GM21619 (cell line): ENCODE data around the gene TNNT3.

ENCODE experiments used
- ATAC-seq: cut with Tn5 transposase; IDR thresholded peaks from one replicate; pipeline ENCODE4 v1.9.1; 2021; ENCODE audit not compliant: unreplicated experiment

Gene TNNT3

DNA sequence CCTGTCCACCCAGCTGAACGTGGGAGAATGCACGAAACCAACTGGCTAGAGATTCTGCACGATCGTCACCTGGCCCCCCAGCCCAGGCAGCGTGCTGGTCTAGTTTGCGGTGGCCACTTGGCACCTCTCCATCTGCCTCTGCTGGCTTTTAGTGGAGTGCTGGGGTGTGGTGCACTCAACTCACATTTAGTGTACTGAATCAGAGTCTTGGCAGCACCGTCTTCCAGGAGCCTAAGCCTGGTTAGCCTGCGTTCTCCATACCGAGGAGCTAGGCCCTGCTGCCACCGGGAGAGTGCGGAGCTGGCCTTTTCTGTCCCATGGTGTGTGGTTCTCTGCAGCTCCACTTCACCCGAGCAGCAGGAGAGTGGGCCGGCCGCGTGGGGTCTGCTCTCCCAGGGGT is 30.4 kb downstream of the TNNT3 start:
- ATAC-seq = no peak

DNA sequence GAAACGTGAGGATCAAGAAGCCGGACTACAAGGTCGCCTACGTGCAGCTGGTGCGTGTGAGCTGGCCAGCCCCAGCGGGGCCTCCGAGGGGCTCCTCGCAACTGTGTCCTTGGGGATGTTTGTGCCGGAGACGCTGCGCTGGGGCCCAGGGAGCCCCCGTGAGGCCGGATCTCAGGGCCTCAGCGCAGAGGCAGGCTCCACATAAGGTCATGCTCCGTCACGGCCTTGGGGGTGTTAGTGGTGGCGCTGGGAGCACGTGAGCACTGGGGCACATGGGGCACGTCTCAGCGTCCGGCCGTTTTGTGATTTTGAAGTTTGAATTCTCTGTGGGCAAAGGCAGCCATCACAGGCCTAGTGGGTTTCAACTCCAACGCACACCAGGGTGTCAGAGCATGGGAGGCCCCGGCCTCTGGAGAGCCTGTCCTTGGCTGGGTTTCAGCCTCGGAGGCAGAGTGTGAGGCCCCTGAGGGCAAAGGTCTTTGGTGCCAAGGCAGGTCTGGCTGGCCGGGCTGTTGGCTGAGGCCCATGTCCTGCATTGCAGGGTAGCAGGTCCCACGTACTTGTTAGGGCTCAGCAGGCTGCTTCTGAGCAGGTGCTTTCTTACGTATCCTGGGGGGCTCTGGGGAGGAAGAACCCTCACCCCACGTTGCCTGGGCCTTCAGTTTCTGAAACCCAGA is 33.4 kb downstream of the TNNT3 start:
- ATAC-seq = no peak

DNA sequence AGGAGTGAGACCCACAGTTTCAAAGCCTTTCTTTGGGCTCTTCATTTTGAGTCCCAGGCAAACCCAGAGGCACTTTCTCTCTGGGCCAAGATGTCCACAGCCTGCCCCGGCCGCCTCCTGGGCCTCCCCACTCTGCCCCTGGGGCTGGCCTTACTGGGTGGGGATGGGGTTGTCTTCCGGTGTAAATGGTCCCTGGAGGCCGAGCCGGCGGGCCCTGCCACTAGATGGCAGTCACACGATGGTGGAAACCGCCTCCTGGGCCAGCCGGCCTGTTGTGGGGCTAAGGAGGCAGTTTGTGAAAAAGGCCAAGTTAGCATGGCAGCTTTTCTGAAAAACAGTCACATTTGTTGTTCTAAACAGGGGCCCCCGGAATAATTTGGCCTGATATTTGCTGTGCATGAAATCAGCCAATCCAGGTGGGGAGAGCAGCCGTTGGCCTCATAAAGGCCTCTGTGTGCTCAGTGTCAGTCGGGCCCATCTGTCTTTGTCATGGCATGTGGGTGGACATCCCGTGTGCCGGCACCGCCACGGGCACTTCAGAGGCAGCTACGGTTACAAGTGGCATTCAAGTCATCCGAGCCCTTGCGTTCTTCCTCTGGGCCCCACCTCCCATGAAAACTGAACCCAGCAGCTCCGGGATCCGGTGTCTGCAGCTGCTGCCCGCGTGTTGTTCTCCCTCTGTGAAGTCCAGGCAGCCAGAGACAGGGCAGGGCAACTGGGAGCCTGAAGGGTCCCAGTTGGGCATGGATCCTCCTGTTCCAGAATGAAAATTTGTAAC is 34.2 kb downstream of the TNNT3 start:
- ATAC-seq = no peak

DNA sequence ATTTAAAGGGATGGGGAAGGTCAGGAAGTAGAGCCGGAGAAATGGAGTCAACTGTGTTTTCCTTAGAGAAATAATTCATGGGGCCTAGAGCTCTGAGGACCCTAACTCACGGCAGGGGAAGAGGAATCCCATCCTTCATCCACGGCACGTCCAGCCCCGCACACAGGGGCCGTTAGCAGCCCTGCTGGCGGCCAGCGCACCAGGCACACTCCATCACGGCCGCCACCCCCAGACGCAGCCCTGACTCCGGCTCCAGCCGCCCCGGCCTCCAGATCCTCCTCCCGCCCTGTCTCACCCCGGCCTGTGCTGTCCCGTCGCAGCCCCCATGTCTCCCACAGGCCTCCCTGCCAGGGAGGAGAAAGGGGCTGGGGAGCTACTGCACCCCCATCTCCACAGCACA is 38.9 kb downstream of the TNNT3 start:
- ATAC-seq = no peak

DNA sequence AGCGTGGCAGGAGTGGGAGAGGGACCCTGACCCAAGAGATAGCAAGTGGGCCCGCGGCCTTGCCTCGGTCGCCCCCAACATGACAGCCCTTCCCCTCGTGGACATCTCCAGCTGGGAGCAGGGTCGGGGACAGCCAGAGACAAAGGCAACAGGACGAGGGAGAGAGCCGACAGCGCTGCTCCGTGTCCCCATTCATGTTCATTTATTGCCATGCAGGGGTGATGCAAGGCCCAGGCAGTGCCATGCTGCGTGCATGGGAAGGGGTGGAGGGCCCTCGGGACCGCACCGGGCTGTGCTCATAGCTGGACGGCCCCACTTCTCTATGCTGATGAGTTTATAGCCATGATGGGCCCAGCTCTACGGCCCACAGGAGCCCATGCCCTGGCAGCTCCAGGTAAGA is 40.3 kb downstream of the TNNT3 start:
- ATAC-seq = no peak

DNA sequence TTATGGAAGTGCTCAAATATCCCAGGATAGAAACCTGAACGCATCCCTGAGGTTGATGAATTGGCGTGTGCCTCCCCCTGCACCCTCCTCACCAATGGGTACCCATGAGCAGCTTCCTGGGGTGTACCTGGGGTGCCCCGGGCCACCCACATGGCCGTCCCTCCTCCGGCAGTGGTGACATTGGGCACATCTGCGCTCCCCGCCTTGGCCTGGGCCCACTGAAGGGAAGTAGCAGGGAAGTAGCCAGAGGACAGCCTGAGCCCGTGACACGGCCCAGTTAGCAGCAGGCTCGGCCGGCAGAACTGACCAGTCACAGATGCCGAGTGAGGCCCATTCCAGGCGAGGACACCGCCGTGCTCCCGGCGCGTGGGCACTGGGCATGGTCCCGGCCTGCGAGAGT is 44.4 kb downstream of the TNNT3 start:
- ATAC-seq = no peak

DNA sequence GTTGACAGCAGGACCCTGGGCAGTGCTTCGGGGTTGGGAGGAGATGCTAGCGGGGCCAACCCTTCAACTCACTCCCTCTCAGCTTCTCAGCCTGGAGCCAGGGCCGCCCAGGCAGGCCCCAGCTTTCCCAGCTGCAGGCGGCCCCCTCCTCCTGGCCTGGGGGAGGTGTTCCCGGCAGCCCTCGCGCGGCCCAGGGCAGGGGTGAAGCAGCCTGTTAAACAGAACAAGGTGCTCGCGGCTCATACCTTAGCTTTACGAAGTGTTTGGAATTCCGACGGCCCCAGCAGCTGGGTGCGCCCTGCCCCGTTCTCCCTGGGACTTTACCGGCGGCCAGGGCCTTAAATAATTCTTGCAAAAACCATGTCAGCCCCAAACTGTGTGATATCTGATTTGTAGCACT is 44.8 kb downstream of the TNNT3 start:
- no peak for ATAC-seq

DNA sequence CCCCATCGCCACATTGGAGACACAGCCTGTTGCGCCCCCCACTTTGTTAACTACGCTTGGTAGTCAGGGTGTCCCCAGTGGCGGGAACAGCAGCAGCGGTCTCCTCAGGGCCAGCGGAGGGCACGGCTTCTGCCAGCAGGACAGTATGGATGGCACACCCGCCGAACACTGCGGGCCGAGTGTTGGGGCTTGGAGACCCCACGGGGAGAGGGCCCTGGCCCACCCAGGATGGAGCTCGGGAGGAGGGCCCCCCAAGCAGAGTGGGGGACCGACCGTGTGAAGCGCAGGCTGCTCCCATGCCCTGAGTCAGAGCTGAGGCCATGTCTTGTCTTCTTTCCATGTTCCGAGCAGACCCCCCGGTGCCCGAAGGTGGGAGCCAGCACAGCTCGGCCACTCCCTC is 45.5 kb downstream of the TNNT3 start:
- ATAC-seq = no peak

DNA sequence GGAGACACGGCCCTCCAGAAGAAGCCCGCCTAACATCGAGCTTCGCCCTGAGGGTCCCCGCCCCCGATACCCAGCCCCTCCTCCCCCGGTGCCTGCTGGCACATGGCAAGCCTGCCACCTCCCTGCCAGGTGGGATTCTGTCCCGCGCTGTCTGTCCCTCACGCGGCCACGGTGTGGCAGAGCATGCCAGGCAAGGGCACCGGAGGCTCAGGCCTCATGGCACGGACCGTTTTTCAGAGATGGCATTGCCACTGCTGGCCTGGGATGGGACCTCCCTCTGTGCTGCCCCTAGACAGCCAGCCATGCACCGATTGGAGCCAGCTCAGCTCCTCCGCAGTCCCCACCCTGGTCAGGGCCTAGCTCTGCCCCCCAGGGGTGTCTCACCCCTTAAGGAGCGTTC is 47.0 kb downstream of the TNNT3 start:
- no peak for ATAC-seq

DNA sequence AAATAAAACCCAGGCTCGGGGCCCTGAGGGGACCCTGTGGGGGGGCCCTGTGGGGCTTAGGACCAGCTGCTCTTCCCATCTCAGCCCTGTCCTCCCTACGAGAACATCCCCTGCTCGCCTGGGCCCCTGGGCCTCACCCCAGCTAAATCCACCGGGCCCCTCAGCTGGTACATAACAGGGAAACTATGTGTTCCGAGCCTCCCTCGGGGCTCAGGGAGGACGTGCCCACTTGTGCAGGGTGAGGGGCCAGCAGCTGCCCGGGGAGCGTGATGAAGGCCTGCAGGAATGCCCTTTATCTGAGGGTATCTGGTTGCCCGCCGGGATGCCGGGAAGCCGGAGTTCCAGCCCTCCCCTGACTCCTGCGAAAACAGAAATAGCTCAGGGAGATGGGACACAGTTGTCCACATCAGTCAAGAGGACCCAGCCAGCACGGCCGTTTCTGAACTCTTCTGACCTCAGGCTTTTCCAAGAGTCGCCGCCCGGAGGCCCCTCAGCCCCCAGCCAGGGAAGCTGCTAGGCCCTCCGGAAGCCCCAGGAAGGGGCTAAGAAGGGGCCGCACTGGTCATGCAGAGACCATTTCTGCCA is 48.2 kb downstream of the TNNT3 start:
- ATAC-seq = no peak

DNA sequence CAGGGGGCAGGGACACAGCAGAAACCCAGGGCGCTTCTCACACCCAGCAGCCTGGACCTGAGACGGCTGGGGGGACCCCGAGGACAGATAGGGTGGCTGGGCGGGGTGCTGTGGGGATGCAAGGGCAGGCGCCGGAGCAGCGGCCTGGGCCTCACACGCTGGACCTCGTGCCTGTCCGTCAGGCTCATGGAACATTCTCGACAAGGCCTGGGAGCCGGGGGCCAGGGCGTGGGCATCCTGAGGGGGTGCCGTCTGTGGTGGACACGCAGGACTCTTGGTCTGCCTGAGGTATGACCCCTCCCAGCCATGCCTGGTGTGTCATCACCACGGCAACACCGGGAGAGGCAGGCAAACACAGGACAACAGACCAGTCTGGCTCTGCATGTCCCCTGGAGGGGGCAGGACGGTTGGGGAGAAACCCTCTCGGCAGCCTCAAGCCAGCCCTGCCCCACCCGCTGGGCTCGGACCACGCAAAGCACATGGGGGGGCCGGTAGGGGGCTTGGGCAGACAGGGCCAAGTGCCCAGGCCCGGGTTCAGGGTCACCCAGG is 49.0 kb downstream of the TNNT3 start:
- ATAC-seq = no peak

DNA sequence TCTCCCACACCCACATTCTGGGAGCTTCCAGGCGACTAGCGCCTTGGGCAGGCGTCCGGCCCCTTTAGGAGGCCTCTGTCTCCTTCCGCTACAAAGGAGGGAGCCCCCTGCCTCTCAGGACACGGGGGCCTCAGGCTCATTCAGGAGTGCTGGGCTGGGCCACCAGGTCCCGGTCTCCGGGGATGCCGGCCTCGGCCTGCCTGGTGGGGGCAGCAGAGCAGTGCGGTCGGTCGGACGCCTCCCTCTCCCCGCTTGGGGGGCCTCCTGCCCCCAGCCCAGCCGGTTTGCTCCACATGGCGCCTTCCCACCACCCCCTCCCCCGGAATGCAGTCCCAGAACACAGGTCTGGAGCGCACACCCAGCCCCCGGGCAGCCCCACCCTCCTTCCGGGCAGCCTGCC is 49.5 kb downstream of the TNNT3 start:
- no peak for ATAC-seq

DNA sequence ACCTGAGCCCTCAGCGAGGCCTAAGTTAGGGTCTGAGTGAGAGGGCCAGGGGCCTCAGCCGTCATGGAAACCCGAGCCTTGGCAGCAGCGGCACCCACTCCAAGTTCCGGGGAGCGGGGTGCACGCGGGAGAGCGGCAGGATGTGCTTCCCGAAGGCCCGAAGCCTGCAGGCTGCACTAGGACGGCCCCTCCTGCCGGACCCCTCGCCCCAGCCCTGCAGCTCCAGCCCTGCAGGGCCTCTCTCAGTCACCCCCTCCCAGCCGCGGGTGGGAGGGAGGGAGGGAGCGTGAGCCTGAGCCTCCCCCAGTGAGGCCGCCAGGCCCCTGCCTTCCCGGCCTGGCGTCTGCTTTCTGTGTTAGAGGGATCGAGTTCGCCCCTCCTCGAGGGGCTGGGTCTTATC is 50.3 kb downstream of the TNNT3 start:
- no peak for ATAC-seq

DNA sequence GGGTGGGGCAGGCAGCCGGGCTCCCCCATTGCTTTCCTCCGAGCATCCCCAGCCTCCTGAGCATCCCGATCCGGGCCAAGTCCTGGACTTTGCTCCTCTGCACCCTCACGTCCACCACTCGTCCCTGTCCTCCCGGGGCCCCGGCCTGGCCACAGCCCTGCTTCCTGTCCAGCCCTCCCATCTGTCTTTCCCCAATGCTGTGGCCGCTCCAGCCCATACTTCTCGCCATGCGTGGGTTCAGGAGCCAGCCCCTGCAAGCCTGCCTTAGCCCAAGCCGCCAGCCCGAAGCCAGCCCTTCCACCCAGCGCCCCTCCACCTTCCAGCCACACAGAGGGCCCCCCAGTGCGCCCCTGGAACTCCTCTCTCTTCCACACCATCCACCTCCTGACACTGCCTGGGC is 51.5 kb downstream of the TNNT3 start:
- no peak for ATAC-seq

DNA sequence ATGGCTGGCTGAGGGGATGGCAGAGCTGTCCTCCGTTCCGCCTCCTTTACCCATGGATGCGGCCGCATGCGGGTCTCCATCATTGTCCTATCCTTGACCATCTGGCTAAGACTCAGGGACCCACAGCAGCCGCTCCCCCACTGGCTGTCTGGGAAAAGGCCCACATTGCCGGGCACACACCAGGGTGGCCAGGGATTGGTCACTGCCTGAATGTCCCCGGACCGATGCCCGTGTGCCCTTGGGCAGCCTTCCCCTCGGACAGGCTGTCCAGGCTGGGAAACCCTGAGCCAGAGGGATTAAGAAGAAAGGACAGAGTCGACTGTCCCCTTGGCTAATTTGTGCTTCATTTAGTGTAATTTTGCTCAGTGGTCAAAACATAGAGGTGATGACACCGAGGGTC is 55.7 kb downstream of the TNNT3 start:
- no peak for ATAC-seq

DNA sequence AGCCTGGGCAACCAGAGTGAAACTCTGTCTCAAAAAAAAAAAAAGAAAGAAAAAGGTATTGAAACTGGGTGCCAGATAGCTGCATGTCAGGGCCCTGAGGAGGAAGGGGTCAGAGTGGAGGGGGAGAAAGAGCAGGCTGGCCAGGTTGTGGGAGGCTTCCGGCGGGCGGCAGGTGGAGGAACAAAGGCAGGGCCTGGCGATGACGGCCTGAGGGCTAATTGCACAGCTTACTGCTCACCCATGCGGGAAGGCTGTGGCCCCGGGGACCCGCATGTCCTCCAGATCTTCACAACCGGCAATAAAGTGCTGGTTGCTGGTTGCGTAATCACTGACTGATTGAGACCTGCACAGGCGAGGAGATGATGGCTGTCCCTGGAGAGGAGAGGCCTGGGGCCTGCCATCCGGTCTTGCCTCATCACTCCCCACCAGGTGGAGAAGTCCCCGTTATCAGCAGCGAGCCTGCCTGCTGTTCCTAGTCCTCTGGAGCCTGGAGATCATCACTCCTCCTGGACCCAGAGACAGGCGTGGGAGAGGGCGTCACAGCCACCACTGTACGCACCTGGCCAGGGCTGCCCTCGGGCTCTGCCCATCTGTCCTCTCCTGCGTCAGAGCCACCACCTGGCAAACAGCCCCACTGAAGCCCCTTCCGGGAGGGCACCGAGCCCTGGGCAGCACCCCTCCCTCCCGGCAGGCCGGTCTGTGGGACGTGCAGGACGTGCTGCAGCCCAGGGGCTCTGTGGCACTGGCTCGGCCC is 59.4 kb downstream of the TNNT3 start:
- ATAC-seq = no peak

DNA sequence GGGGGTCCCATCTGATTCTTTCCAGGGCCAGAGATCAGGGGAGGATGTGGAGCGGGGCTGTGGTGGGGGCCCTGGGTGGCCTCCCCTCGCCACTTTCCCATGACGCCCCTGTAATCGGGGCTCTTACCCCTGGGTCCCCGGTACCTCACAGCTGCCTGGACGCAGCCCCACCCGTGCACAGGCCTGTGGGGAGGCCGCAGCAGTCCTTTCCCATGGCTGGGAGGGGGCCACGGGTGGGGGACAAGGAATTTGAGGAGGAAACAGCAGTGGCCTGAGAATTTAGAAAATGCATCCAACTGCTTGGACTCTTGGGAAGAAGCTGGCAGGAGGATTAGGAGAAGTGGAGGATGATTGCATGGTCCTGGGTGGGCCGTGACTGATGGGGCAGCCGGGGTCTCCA is 60.1 kb downstream of the TNNT3 start:
- ATAC-seq = no peak

DNA sequence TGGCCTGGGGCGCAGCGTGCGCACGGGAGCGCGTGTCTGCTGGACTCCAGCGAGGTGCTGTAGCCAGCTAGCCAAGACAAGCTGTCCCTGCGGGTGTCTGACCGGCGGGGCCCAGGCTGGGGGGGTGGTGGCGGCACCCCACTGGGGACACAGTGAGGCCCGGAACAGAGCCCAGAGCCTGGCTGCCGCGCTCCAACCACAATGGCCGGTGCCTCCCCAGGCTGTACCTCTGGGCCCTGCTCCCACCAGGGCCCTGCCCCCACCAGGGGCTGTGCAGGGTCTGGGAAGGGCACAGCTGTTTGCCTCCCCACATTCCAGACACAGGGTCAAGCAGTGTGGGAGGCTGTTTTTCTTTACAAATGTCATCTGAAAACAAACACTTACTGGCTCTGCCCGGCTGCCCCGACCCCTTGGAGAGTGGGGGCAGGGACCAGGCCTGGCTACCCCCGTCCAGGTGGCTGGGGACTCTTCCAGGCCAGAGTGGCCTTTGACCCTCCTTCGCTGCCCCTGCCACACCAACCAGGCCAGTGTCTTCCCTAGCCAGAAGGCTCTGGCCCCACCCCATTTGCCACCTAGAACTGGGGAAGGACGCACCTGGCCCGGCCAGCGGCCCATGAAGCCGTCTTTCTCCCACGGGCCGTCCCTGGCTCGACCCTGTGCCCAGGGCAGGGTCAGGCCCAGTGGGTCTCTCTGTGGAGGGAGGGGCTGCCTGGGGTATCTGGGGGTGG is 63.5 kb downstream of the TNNT3 start:
- no peak for ATAC-seq

DNA sequence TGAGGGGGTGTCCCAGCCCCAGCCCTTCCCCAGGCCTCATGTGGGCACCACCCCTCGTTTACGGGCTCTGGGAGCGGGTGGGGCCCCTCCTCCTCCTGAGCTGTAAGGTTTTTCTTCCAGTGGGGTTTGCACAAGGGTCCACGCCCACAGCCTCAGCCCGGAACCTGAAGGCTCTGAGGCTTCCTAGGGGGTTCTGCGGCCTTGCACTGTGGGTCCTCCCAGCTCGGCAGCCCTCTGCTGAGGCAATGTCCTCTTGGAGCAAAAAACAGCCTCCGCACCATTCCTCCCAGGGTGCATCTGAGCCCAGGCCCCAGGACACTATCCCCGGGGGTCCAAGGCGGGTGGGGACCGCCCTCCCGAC is 64.1 kb downstream of the TNNT3 start:
- no peak for ATAC-seq

DNA sequence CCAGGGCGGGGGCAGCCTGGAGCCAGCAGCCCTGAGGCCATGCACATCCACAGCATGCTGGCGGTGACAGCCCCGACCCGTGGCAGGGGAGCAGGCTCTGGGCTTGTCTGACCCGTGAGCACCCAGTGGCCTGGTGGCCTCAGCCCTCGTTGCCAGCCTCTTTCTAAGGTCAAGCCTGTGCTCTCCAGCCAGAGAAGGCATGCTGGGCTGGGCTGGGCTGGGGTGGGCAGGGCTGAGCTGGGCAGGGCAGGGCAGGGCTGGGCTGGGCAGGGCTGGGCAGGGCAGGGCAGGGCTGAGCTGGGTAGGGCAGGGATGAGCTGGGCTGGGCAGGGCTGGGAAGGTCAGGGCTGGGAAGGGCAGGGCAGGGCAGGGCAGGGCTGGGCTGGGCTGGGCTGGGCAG is 67.5 kb downstream of the TNNT3 start:
- ATAC-seq = no peak

DNA sequence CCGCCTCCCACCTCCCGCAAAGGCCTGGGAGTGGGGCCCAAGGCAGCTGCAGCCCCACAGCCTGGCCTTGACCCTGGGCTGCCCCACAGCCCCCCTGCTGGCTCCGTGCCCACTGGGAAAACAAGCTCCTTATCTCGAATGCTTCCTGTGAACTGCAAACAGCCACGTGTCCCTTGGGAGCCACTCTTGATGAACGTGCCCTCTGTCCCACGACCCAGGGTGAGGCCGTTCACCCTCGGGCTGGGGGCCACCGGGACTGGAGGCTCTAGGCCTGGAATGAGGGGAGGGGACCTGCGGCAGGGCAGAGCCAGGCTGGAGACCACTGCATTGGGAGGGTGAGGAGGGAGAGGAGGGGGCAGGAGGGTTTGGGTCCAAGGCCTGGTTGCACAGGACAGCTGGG is 68.7 kb downstream of the TNNT3 start:
- ATAC-seq = no peak
